ACHN (cell line): ENCODE data around the gene AUTS2.

ENCODE experiments used
- DNase-seq: peaks from one replicate; pipeline ENCODE4 v3.0.0-alpha.2; 2015
- in situ Hi-C: cut with HindIII; loops from 2 replicates; pipeline ENCODE4 v1.10.0; 2017; ENCODE audit warnings: low sequenced_read_pairs, low pct_ligation_motif_present, low pct_unique_long_range_greater_than_20kb

AUTS2 gene

GRCh38 chr7:70679661-70680060, 1081.4 kb downstream of the AUTS2 start:
- DNase-seq, result no peak
- in situ Hi-C loops, result no loop called here

- no peak for DNase-seq
- in situ Hi-C loops, result no loop called here
These were observed 1082.0 kb downstream of the AUTS2 start for GRCh38 chr7:70680306-70680705.

DNA sequence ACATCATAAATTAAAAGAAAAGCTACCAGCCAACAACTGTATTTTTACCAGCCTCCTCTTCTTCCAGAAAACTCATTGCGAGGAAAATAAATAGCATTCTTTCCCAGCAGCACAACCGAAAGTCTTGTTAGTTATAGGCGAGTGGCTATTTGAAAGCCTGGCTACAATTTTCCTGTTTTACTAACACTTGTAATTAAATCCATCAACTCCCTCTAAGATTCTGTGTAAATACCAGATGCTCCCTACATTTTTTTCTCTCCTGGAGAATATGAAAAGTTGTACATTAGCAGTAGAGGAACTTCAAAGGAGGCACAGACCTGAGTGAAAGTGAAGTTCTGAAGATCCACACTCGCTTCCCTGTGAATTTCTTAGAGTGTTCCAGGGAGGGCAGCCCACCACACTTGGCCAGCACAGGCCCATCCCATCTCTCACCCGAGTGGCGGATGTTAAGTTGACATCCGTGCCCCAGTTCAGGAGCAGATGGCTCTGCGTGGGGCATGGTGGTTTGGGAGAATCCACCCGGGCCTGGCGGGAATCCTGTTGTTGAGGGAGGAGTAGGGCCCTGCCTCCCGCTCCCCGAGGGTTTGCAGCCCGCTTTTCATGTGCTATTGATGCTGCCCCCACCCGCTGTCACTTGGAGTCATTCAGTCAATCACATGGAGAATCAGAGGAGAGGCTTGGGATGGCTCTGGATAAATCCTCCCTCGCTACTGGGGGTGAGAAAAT, 1082.6 kb downstream of the AUTS2 start:
- in situ Hi-C loops, result no loop called here
- no peak for DNase-seq

DNA sequence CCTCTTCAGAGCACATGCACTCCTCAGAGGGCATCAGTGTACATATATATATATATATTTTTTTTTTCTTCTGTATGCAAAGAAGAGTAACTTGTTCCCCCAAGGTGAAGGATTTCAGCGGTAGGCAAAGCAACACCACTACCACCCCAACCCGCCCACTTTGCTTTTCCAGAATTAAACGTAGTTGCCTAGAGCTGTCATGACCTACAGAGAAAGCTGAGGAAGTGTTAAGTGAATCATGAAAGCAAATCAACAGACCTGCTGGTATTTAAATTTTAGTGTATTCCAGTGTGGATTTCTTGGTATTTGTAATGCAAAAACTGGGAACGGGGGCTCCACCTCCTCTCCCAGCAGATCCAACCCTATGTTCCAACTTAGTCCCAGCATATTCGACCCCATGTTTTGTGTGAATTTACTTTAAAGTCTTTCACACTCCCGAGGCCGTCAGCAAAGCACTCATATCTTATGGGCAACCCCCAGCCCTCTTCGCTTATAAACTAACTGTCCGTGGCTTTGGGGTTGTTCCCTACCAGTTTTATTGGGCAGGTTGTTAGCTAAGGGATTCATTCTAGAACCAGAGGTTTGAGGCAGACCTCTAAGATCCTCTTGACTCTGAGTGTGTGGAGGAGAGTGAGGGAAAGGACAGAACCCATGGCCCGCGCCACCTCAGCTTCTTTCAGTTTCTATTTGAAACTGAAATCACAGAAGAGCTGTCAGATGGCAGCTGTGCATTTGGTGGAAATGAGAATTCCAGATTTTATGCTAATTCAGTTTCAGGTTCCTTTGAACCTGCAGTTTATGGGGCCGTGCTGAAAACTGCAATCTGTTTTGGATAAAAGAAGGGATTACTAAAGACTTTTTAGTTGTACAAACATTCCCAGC, 1083.4 kb downstream of the AUTS2 start:
- no peak for DNase-seq

GRCh38 chr7:70684173-70684572, 1085.9 kb downstream of the AUTS2 start:
- DNase-seq, result no peak
- in situ Hi-C loops, result no loop called here

More for the DNA sequence above, 1083.4 kb downstream of the AUTS2 start:
- in situ Hi-C loops, result no loop called here

- DNase-seq, result no peak
- in situ Hi-C loops, result no loop called here
These were observed 1095.0 kb downstream of the AUTS2 start for GRCh38 chr7:70693321-70693685.

- DNase-seq, result no peak
- in situ Hi-C loops, result no loop called here
These were observed 1095.6 kb downstream of the AUTS2 start for GRCh38 chr7:70693686-70694433.

DNA sequence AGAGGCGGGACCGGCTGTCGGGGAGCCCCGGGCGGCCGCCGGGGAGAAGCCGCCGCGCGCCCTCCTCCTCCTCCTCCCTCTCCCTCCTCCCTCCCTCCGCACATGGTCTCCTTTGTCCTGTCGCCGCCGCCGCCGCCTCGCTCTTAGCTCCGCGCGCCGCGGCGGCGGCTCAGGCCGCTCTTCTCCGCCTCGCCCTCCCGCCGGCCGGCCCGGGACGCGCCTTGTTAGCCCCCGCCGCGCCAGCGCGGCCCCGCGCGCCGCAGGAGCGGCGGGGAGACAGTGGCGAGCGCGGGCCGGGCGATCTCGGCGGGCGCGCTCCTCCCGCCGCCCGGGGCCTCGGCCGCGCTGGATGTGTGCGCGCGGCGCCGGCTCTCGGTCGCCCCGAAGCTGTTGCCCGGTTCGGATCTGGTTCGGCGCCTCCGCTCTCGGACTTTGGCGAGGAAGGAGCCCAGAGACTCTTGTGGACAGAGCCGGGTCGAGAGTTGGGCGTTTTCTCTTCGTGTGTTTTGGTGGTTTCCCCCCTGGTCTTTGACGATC, 1096.2 kb downstream of the AUTS2 start:
- in situ Hi-C loops, result no loop called here
- no peak for DNase-seq

- DNase-seq, result no peak
- in situ Hi-C loops, result no loop called here
These were observed 1096.9 kb downstream of the AUTS2 start for GRCh38 chr7:70694971-70695794.

GRCh38 chr7:70695795-70696083, 1097.5 kb downstream of the AUTS2 start:
- in situ Hi-C loops, result no loop called here

GRCh38 chr7:70696201-70696754, 1098.0 kb downstream of the AUTS2 start:
- no peak for DNase-seq
- in situ Hi-C loops, result no loop called here

More at GRCh38 chr7:70695795-70696083, 1097.5 kb downstream of the AUTS2 start:
- DNase-seq, result no peak

GRCh38 chr7:70698219-70698832, 1100.1 kb downstream of the AUTS2 start:
- DNase-seq, result peak; percentile 60
- in situ Hi-C loops, result no loop called here

- in situ Hi-C loops, result no loop called here
- no peak for DNase-seq
These were observed 1101.0 kb downstream of the AUTS2 start for GRCh38 chr7:70699271-70699670.

GRCh38 chr7:70700055-70700940, 1102.0 kb downstream of the AUTS2 start:
- no peak for DNase-seq
- in situ Hi-C loops, result no loop called here

DNA sequence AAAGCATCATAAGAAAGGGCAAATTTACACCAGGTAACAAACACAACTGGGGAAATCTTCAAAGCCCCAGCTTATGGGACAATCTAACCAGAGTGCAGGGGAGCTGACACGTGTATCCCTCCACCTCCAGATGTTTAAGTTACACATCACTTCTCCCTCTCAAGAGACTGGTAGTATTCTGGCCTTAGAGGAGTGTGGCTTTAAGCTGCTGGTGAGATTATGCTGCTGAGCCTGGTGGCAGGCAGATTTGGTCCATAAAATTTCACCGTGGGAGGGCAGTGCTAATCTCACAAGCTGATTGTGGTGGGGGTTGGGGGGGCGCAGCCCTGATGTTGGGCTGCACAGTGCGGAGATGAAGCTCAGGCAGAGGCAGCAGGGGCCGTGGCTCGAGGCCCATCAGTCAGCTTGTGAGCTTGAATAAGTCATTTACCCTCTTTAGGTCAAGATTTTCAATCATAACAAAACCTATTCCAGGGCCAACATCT, 1102.7 kb downstream of the AUTS2 start:
- in situ Hi-C loops, result no loop called here
- DNase-seq, result no peak

DNA sequence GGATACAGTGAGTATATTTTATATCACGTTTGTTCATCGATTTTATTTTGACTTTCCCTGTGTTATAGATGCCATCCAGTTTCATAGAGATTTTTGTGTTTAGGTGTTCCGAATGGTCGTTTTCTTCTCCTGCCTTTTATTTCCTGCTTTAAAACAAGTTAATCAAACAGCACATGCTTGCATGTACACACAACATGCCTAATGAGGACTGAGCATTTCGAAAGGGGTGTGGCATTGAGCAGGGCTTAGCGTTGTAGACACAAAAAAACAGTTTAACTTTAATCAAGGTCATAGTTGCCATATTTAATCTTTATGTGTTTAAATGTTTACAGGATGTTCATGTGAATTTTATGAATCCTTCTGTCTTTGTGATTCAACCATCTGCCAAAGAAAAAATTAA, 1103.2 kb downstream of the AUTS2 start:
- no peak for DNase-seq

DNA sequence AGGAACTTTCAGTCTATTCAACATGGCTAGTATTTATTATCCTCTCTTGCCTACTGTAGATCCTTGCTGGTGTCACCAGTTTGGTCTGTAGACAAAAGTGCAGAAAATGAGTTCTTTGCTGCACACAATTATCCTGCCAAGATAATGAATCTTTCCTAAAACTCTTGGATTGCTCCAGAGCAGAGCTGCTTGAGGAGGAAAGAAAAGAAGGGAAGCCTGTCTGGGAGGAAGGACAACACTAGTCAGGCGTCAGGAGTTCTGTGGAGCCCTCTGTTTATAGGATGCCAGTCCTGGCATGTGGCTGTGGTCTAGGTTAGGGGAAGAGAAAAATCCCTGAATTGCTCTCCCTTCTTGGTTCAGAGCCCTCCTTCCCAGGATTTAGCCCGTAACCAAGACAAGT, 1103.7 kb downstream of the AUTS2 start:
- in situ Hi-C loops, result no loop called here
- no peak for DNase-seq

More for the DNA sequence above, 1103.2 kb downstream of the AUTS2 start:
- in situ Hi-C loops, result no loop called here
